CD1c-positive myeloid dendritic cell (primary cell): ENCODE measurements around the gene LRP1B.

Experiments
- DNase-seq: peaks from one replicate; pipeline ENCODE4 v3.0.0-alpha.2; 2016; ENCODE audit errors: extremely low spot score

Gene LRP1B

GRCh38 chr2:141137122-141137693 lies 993.6 kb downstream of the LRP1B start:
- no peak for DNase-seq

DNA sequence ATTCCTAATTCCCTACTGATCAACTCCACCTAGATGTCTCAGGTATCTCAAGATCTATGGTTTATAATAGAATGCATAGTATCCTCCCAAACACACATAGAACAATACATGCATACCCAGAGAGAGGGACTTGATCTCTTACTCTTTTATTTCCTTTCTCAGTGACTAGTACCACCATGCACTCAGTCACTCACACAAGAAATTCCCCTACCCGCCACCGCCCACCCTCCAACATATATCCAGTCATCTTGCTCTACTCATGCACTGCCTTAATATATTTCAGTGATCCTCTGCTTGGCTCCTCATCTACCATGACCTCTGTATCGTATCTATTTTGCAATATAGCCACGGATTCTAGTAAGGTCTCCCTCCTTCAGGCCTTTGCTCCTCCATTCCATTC lies 996.9 kb downstream of the LRP1B start:
- no peak for DNase-seq

DNA sequence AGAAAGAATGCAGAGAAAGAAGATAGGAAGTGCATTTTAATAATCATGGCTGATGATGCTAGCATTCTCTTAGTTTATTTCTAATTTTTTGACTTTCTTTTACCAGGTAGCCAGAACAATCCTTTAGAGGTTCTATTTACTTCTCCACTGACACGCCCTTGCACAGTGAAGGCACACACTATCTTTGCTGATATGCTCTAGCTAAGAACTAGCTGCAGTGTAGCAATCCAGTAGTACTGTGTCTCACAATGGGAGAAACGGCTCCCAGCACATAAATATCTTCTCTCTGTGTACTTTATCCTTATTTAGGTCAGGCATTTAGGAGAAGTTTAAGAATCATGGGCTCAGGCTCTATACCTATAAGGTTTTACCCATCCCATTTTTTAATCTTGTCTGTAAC lies 1005.4 kb downstream of the LRP1B start:
- no peak for DNase-seq

- no peak for DNase-seq
Measured at GRCh38 chr2:141118836-141119235, 1012.0 kb downstream of the LRP1B start.

DNA sequence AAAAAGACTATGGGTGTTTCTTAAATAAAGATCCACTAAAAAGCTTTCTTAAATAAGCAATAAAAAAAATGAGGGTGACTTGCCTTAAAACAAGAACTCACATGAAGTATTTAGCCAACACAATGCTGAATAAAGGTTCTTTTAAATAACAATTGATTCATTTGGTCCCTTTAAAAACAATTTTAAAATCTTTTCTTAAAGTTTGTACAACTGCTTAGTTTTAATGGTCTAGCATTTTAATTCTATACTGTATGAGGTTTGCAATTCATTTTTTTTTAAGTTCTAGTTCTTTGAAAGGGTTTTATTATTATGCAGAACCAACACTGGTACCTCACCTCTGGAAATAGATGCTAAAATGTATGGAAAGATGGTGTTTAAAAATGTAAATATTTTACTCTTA lies 1017.5 kb downstream of the LRP1B start:
- DNase-seq = no peak

- DNase-seq = no peak
Measured at GRCh38 chr2:141109633-141110032, 1021.2 kb downstream of the LRP1B start.

DNA sequence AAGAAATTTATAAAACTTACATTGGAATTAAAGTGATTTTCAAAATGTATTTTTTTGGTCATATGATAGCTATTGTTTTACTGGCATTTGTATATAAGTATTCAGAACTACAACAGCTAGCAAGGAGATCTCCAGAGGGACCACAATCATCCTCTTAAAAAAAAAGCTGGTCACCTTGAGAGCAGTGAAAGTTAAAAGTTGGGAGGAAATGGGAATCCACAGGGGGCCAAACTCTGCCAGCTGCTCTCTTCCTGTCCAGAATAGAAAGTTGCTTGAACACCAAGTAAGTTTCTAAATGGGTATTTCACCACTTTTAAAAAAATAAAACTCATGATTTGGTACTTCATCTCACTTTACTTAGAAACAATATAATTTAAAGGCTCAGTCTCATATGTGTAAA lies 1025.1 kb downstream of the LRP1B start:
- no peak for DNase-seq

DNA sequence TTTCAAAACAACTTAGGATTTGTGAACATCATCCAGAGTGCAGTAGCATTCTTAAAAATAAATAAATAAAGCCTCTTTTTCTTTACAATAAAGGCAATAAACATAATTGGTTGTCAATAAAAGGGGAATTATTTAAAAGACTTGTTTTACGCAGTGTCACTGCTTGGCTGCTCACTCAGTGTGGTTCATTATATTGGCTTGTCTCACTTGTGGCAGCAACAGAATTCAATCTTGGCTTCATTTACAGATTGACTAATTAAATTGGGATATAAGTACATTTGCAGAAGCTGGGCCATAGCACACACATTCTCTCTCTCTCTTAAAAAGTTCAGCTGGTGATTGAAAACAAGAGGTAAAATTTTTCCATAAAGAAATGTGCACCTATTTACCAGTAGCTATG lies 1027.6 kb downstream of the LRP1B start:
- DNase-seq = no peak

GRCh38 chr2:141079231-141079630 lies 1051.6 kb downstream of the LRP1B start:
- no peak for DNase-seq

GRCh38 chr2:141075753-141076152 lies 1055.1 kb downstream of the LRP1B start:
- DNase-seq = no peak

DNA sequence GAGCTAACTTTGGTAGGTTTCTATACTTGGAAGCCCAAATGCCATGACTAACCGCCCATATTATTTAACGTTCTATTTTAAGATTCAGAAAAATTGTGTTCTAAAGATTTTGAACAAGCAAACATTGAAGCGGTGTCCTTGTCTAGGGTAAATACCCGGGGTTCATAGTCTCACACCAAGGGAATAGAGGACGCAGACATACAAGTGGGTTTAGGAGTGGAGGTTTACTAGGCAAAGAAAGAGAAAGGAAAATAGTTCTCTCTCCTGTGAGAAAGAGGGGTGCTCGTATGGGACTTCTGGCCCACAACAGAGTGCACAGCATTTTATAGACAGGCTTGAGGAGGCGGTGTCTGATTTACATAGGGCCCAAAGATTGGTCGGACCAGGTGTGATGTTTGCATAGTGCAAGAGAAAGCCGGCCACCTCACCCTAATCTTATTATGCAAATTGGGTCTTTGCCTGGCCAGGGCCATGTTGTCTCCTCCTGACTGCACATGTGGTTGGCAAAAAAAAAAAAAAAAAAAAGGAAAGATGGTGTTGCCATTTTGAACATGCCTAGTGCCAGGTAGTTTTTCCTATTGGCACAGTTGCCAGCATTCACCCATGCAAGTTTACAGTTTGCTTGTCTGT lies 1062.6 kb downstream of the LRP1B start:
- no peak for DNase-seq

GRCh38 chr2:141065042-141065441 lies 1065.8 kb downstream of the LRP1B start:
- no peak for DNase-seq

GRCh38 chr2:141063406-141063805 lies 1067.4 kb downstream of the LRP1B start:
- no peak for DNase-seq

- no peak for DNase-seq
Measured at GRCh38 chr2:141062443-141062842, 1068.4 kb downstream of the LRP1B start.

- no peak for DNase-seq
Measured at GRCh38 chr2:141062031-141062430, 1068.8 kb downstream of the LRP1B start.

DNA sequence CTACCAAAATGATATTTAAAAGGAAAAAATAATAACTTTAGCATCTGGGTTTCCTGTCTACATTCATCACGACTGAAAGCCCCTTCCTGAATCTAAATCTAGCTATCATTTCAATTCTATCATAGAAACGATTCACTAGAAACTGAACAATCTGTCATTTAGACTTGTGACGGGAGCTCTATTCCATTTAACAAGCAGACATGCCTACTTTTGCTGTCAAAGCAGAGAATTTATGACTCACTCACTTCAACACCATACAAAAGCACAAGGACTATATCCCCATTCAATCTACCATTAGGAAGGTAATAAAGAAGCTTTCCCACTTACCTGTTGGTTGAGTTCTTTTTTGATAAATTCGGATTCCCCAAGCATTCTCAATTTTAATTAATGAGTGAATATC lies 1072.3 kb downstream of the LRP1B start:
- DNase-seq = no peak

- DNase-seq = no peak
Measured at GRCh38 chr2:141055531-141055930, 1075.3 kb downstream of the LRP1B start.

GRCh38 chr2:141048951-141049350 lies 1081.9 kb downstream of the LRP1B start:
- DNase-seq = no peak

- DNase-seq = no peak
Measured at GRCh38 chr2:141041281-141041680, 1089.5 kb downstream of the LRP1B start.

- DNase-seq = no peak
Measured at GRCh38 chr2:141038341-141038740, 1092.5 kb downstream of the LRP1B start.

GRCh38 chr2:141037361-141037760 lies 1093.5 kb downstream of the LRP1B start:
- no peak for DNase-seq

GRCh38 chr2:141035846-141036420 lies 1094.9 kb downstream of the LRP1B start:
- no peak for DNase-seq

- no peak for DNase-seq
Measured at GRCh38 chr2:141029428-141030078, 1101.3 kb downstream of the LRP1B start.
